Activated T-cell treated with anti-CD3 and anti-CD28 coated beads for 4 hours (primary cell): ENCODE results near the gene BAHCC1.
A peak's percentile ranks its signal among the peaks of the same experiment; 100 is the strongest.

ENCODE experiments used
- DNase-seq: peaks from one replicate; pipeline ENCODE4 v3.0.0-alpha.2; 2020

The BAHCC1 gene

GRCh38 chr17:81387100-81388090, 7.9 kb upstream of the BAHCC1 start:
- peak; percentile 38 for DNase-seq

GRCh38 chr17:81388091-81388611, 7.1 kb upstream of the BAHCC1 start:
- no peak for DNase-seq

- no peak for DNase-seq
These were observed 6.5 kb upstream of the BAHCC1 start for GRCh38 chr17:81388612-81389367.

- DNase-seq = no peak
These were observed 5.7 kb upstream of the BAHCC1 start for GRCh38 chr17:81389585-81389984.

- no peak for DNase-seq
These were observed 5.0 kb upstream of the BAHCC1 start for GRCh38 chr17:81390029-81390872.

GRCh38 chr17:81390873-81391255, 4.4 kb upstream of the BAHCC1 start:
- DNase-seq = no peak

- DNase-seq = no peak
These were observed 3.8 kb upstream of the BAHCC1 start for GRCh38 chr17:81391293-81391935.

GRCh38 chr17:81391936-81392908, 3.0 kb upstream of the BAHCC1 start:
- no peak for DNase-seq

GRCh38 chr17:81392909-81393654, 2.2 kb upstream of the BAHCC1 start:
- no peak for DNase-seq

- DNase-seq = no peak
These were observed 1.4 kb upstream of the BAHCC1 start for GRCh38 chr17:81393684-81394376.

GRCh38 chr17:81394377-81394920, 808 bp upstream of the BAHCC1 start:
- no peak for DNase-seq

GRCh38 chr17:81395600-81396277, 482 bp downstream of the BAHCC1 start:
- no peak for DNase-seq

- DNase-seq = no peak
These were observed 1.0 kb downstream of the BAHCC1 start for GRCh38 chr17:81396278-81396721.

GRCh38 chr17:81396722-81397313, 1.6 kb downstream of the BAHCC1 start:
- DNase-seq = no peak

- DNase-seq = no peak
These were observed 2.3 kb downstream of the BAHCC1 start for GRCh38 chr17:81397314-81398175.

GRCh38 chr17:81398176-81398831, 3.0 kb downstream of the BAHCC1 start:
- DNase-seq = no peak
